Measurements from ENCODE around the gene AGL.
"Not testable (repeated sequence)": the region's sequence is repeated elsewhere in the genome, so short reads cannot be mapped to it uniquely, and the experiment has no call there.

AGL gene

DNA sequence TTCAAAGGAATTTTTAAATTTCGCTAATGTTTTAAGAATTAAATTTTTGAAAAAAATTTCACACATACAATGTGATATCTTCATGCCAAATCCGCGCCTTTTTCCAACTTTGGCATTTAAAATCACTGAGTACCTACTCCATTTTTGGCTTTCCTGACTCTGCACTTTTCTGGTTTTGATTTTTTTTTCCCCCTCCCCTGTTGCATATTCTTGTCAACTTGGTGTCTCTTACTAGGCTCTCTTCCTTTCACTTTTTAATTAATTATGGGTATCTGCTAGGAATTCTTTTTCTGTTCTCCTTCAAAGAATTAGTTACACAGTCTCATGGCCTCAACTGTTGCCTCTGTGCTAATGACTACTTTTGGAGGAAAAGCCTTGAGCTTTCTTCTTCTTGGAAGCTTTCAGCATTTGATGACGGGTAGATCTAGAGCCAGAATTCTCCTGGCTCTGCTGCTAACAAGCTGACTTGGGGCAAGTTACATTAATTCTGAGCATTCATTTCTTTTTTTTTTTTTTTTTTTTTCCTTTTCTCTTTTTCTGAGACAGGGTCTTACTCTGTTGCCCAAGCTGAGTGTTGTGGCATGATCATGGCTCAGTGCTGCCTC lies 1.8 kb downstream of the AGL start:
- no peak for DNase-seq

DNA sequence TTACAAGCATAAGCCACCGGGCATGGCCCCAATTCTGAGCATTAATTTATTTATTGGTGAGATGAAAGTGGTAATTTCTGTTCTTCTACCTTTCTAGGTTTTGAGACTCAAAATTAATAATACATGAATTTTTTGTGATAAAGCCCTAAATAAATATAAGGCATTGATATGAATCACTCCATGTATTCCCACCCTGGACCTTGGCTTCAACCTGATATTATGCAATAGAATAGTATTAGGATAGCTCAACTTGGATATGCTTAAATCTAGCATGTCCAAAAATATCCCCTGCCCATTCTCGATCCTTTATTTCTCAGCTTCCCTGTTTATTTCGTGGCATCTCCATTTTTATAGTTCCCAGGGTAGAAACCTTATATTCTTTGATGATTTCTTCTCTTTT lies 2.5 kb downstream of the AGL start:
- DNase-seq: no peak

DNA sequence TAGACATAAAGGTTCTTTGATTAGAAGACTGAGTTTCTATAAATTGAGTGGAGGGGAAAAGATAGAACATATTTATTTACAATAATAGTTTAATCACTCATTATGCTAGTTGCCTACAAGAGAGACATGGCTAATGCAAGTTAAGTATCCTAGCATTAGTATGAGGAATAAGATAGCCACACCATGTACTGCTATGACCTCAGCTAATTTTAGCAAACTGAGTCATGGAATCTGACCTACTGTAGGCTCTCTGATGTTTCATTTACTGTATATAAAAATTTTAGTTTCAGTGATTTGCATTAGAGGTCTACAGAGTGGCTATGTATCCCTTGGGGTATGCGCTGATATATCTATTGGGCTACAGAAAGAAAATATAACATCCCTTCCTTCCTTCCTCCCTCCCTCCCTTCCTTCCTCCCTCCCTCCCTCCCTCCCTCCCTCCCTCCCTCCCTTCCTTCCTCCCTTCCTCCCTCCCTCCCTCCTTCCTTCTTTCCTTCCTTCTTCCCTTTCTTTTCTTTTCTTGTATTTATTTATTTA lies 5.8 kb downstream of the AGL start:
- DNase-seq: no peak

DNA sequence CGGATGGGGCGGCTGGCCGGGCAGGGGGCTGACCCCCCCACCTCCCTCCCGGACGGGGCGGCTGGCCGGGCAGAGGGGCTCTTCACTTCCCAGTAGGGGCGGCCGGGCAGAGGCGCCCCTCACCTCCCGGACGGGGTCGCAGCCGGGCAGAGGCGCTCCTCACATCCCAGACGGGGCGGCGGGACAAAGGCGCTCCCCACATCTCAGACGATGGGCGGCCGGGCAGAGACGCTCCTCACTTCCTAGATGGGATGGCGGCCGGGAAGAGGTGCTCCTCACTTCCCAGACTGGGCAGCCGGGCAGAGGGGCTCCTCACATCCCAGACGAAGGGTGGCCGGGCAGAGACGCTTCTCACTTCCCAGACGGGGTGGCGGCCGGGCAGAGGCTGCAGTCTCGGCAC lies 6.9 kb downstream of the AGL start:
- not testable (repeated sequence) for DNase-seq

DNA sequence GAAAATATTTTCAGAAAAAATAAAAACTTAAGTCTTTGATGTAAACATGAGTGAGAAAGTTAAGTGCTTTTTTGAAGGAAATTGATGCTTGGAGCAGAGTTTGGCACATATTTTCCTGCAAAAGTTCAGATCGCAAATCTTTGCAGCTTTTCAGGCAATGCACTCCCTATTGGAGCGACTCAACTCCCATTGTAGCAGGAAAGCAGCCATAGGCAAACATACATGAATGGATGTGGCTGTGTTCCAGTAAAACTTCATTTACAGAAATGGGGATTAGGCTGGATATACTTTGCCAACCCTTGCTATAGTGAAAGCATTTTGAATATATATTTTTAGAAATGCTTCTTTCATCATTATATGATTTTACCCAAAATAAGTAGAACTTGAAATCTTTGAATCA lies 8.1 kb downstream of the AGL start:
- DNase-seq: no peak

DNA sequence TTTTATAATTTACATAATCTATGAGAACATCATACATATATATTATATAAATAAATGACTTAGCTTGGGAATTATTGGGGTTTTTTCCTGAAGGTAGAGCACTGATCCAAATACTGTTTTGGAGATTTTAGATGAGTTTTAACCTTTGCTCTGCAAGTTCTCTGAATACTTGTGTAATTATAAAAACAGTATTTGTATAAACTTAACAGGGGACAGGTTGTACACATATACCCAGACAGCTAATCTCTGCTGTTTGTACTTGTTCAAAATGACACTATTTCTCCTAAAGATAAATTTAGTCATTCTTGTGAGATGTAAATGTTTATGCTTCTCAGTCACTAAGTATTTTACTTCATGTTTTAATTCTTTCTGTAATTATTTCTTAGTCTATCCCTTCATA lies 8.7 kb downstream of the AGL start:
- no peak for DNase-seq

DNA sequence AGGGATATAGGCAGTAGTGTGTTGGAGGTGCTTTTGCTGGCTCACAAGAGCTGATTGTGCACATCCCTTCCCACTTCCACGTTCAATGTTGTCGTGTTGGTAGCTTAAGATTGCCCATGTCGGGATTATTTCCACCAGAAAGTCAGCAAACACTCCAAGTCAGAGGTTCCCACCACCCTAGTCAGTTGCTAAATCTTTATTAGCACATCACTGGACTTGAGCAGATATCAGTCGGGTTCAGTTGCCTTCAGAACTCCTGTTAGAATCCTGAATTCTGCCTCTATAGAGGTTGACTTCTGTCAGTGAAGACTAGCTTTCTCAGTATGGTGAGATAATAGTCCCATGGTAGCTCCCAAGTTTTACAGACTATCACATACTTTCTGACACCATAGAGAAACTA lies 10.5 kb downstream of the AGL start:
- no peak for DNase-seq

DNA sequence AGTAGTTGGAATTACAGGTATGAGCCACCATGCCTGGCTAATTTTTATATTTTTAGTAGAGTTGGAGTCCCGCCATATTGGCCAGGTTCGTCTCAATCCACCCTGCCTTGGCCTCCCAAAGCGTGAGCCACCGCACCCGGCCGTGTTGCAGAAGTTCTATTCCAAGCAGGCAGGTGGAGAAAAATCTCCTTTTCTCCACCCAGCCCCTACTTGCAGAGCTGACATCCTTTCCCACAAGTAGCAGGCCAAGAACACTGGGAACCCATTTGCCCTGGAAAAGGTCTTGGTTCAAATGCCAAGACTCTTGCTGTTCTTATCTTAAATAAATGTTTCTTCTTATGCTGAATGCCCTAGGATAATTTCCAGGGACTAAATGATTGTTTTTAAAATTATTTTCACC lies 17.5 kb downstream of the AGL start:
- DNase-seq: no peak

DNA sequence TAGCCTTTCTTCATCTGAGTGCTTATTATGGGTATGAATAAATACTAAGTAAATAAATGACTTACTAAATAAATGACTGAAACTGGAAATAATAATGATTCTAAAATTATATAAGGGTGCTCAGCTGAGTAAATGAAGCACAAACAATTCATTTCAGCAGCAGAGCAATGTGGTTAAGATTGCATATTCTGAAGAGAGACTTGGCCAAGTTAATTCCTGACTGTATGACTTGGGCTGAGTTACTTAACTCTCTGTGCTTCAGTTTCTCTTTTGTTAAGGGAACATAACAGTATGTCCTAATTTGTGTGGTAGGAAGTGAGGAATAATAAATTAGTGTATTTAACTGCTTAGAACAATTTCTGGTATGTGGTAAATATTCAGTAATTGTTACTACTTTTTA lies 19.1 kb downstream of the AGL start:
- DNase-seq: no peak

DNA sequence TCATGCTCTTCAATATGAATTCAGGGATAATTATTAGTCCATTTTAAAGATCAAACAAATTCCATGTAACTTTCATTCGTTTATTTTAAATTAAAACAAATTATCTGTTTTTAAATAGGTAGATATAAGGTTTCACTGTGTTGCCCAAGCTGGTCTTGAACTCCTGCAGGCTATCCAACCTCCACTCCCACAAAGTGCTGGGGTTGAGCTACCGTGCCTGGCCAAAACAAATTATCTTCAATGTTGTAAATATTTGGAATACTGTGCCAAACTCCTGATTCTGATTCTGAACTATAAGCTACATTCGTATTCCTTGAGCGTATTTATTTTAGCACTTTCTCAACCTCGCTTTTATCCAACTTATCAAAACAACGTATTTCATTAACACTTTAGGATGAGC lies 19.6 kb downstream of the AGL start:
- no peak for DNase-seq

DNA sequence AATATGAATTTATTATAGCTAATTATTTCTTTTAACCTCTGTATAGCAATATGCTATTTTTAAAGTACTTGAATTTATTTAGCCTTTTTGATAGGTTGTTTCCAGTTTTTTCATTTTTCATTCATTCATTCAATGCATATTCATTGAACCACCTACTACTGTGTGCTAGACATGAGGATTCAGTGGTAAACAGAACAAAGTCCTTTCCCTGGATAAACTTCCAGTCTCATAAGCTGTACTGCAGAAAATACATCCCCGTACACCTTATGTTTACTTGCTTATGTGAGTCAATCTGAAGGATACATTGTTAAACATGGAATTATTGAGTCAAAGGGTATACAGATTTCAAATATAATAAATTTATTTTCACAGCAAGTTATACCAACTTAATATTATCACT lies 21.9 kb downstream of the AGL start:
- DNase-seq: no peak

DNA sequence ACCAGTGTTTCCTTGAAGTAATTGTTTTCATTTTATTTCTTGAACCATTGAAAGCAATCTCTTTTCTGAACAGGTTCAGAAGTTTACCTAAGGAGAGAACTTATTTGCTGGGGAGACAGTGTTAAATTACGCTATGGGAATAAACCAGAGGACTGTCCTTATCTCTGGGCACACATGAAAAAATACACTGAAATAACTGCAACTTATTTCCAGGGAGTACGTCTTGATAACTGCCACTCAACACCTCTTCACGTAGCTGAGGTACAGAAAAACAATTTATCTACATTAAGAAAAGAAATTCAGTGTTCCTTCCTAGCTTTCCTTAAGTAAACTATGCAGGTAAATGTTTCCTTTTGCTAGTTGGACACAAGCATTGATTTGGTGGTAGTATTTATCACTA lies 27.4 kb downstream of the AGL start:
- peak; percentile 47 for DNase-seq

DNA sequence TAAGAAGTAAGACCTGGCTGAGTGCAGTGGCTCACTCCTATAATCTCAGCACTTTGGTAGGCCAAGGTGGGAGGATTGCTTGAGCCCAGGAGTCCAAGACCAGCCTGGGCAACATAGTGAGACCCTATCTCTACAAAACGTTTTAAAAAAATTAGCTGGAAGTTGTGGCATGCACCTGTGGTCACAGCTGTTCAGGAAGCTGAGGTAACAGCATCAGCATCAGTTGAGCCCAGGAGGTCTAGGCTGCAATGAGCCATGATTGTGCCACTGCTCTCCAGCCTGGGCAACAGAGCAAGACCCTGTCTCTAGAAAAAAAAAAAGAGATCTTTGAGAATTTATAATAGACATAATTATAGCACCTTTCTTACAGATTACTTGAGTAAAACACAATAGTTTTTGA lies 36.0 kb downstream of the AGL start:
- DNase-seq: no peak

DNA sequence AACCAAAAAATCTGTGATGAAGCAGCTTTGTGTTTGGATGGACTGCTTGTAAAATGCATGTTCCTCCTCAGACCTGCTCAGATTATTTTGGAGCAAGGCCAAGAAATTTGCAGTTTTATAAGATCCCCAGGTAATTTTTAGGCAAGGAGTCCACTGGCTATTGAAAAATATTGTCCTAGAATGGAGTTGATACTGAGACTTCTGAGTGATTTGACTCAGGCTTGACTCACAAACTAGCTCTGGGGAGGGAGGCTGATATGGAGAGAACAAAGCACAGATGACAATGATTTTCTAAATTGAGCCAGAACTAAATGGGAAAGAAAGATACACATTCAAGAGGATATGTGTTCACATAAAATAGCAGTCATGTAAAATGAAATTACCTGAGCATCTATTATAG lies 36.7 kb downstream of the AGL start:
- no peak for DNase-seq

DNA sequence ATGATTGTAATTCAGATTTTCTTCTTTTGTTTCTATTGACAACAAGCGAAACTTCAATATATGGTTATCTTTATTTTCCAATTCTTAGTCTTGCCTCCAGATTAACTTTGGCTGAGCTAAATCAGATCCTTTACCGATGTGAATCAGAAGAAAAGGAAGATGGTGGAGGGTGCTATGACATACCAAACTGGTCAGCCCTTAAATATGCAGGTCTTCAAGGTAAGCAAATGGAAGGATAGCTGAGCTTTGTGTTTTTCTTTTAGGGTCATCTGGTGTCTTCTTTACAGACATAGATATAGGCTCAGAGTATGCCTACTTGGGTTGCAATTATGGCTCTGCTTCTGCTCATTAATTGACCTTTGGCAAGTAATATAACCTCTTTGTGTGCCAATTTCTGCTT lies 37.7 kb downstream of the AGL start:
- no peak for DNase-seq

DNA sequence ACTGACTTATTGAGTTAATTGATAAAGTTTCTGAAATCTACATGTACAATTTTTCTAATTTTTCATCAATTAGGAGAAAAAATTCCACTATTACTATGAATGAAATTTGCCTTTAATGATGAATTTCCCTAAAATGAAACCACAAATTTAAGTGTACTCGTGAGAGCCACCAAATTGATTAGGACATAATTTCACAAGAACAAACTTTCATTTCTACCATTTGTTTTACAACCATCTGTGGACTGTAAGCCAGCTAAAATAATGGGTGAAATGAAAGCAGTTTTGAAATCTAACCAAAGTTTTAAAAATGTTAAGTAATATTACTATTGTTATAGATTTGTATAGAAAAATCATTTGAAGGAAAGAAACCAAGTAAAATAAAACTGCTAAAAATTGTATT lies 41.8 kb downstream of the AGL start:
- DNase-seq: no peak

DNA sequence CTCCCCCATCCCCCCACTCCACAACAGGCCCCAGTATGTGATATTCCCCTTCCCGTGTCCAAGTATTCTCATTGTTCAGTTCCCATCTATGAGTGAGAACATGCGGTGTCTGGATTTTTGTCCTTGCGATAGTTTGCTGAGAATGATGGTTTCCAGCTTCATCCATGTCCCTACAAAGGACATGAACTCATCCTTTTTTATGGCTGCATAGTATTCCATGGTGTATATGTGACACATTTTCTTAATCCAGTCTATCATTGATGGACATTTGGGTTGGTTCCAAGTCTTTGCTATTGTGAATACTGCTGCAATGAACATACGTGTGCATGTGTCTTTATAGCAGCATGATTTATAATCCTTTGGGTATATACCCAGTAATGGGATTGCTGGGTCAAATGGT lies 53.1 kb downstream of the AGL start:
- DNase-seq: not testable (repeated sequence)

DNA sequence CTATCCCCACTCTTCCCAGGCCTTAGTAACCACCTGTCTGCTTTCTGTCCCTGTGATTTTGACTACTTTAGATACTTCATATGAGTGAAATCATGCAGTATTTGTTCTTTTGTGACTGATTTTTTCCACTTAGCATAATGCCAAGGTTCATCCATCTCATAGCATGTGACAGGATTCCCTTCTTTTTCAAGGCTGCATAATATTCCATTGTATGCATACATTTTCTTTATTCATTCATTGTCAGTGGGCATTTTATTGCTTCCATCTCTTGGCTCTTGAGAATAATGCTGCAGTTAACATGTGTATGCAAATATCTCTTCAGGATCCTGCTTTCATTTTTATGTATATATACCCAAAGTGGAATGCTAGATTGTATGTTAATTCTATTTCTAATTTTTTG lies 56.4 kb downstream of the AGL start:
- no peak for DNase-seq

DNA sequence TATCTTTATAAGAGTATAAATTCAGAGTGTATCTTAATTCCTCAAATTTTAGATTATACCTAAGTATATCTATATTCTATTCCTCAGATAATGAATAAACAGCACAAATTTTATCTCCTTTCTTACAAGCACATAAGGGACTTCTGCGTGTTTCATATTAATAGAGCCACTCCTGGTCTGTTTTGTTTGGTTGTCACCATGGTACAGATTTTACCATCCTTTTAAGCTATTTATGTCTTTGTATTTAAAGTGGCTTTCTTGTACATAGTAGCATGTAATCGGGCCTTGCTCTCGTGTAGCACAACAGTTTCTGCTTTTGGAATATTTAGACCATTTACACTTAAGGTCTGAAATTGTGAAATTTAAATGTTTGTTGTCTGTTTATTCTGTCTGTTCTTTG lies 67.1 kb downstream of the AGL start:
- no peak for DNase-seq

DNA sequence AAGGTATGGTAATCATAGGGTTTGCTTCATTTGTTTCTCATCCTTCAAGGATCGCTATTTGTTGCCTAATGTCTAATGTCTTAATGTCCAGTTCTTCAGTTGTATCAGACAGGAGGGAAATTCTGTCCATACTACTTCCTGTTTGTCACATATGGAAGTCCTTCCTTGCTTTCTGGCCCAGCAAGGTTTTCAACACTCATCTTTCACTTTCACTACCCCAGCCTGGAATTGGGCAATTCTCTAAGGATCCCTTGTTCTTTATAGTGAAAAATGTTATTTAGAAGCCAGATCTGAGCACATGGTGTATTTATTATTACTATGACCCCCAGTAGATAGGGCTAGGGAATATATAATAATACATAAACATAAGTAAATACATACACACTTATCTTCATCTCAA lies 69.1 kb downstream of the AGL start:
- peak; percentile 55 for DNase-seq

DNA sequence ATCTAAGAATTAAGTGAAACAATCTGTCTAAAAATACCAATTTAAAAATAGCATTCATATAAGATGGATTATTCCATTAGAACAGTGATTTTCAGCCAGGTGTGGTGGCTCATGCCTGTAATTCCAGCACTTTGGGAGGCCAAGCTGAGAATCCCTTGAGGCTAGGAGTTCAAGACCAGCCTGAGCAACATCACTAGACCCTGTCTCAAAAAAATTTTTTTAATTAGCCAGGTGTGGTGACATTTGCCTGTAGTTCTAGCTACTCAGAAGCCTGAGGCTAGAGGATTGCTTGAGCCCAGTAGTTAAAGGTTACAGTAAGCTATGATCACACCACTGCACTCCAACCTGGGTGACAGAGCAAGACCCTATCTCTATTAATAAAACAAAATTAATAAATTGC lies 84.6 kb downstream of the AGL start:
- DNase-seq: no peak

DNA sequence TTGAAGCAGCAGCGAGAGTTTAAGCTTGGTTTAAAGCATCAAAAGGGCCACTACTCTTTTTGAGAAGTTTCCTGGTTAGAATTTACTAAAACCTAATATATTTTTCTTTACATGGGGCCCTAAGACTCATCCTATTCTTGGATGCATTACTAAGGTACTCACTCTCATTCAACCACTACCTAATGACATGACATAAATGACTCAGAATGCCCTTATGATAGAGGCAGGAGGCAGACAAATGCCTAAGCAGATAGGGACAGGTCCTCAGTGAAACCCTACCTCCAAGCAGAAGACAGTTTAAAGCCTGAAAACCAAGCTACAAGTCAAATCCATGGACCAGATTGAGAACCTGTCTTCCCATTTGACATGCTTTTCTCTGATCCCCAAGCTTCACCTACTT lies 85.4 kb downstream of the AGL start:
- no peak for DNase-seq

DNA sequence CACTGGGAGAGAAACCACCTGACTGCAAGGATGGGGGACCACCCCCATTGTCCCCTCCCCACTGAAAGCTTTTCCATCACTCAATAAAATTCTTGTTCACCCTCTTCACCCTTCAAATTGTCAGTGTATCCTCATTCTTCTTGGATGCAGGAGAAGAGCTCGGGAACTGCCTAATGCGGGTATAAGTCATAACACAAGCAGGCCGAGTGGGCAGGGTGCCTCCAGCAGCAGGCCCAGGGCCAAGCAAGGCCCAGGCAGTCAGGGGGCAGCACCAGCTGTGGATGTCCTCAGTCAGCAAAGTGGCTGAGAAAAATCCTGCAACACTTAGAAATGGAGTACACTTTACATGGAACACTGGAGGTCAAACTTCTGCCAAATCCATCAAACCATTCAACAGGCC lies 85.9 kb downstream of the AGL start:
- no peak for DNase-seq

DNA sequence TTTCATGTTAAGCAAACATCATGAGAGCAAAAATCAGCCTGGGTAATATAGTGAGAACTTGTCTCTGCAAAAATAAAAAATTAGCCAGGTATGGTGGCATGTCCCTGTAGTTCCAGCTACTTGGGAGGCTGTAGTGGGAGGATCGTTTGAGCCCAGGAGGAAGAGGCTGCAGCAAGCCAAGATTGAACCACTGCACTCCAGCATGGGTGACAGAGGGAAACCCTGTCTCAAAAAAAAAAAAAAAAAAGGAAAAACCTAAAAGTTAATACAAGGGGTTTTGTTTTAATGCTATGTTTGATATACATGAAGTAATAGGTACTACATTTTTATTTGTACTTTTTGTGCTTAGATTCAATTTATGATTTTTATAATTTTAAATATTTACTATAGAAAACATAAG lies 92.6 kb downstream of the AGL start:
- no peak for DNase-seq

DNA sequence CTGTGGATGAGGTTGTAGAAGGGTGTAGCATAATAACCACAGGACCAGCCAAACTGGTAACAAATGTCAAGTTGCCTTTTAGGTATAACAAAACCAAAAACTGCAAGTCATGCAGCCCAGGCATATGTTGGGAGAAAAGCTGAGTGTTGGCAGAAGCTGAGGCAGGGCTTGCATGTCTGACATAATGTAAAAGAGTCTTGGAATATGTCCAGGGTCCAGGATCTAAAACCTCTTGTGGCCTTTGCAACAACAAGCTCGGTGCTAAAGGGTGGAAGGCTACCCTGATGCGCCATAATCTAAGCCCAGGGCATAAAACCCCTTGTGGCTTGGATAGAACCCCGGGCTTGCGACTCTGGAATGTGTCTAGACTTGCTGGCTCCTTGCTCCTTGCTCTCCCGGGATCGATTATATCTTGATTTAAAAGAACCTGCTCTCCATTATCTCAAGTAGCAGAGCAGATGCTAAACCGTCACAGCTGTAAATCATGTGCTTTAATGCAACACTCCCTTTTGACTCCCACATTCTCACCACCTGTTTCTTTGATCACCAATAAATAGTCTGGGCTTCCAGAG lies 93.1 kb downstream of the AGL start:
- peak; percentile 78 for DNase-seq
